ENCODE data around the gene NDRG2. TPM values are rescaled to one million over a fixed set of nuclear protein-coding genes. Genes with fewer than 3 reads are reported as not detected.

The NDRG2 gene
- total and polyA plus RNA-seq, 9 of the 15 experiments (the other 6 are each of a cell fraction or from before 2014, with no cell fraction given) = 10.1 to 105 (median 41.0) TPM

GRCh38 chr14:20989787-20990600 lies 34.9 kb downstream of the NDRG2 start, which contains the start of gene METTL17:
TSS of gene METTL17 (plus strand) at chr14:20989980. CDS start at chr14:20990003, 23 bp downstream.
- no peaks in the 10 kb centered on the region for H3K9me3 ChIP-seq (replicated peaks; ENCODE audit: control insufficient read depth, insufficient read depth, low read depth, low read length)
- intact Hi-C loops (cut with micrococcal nuclease) (no loop called here), in situ Hi-C loops (cut with MboI) (no loop called here)
- DNase-seq (ENCODE audit: extremely low read depth in 1 of 4, low spot score in 3 of 4) (peak; percentile 40 to 93 (median 64)), ATAC-seq (peak; percentile 96), FAIRE-seq (peak; percentile 94)
- ChIA-PET POLR2A (no interaction called here), CTCF (ENCODE audit: low intra/inter-chr PET ratio) (no interaction called here)
- under 1% methylated on average over 31 of the region's 42 CpGs for WGBS (ENCODE audit: insufficient coverage, low coverage, missing lambda C conversion rate)
- peak within 1 kb of the TSS; percentile 74 for H3K4me3 ChIP-seq
- peaks cover 23% of the 10 kb centered on the region for H3K79me2 ChIP-seq (ENCODE audit: control insufficient read depth, insufficient read depth, low read length)
- peaks cover 33% of the 10 kb centered on the region for H3K36me3 ChIP-seq (ENCODE audit: control insufficient read depth, insufficient read depth, low read length)
- peak within 1 kb of the TSS; percentile 79 for H3K27ac ChIP-seq (ENCODE audit: extremely low read depth, low read depth, low read length)
- H3K4me2 ChIP-seq (ENCODE audit: insufficient read depth, low read length) = peak within 1 kb of the TSS; percentile 92
- no peaks in the 10 kb centered on the region for H3K27me3 ChIP-seq (ENCODE audit: control insufficient read depth in 2 of 2, insufficient read depth in 2 of 2, low read length in 2 of 2)
- peaks cover 7 to 10% of the 10 kb centered on the region in 2 experiments; a peak in 3 of 5 replicates for H3K4me1 ChIP-seq (replicated peaks in 1 of 2; ENCODE audit: control insufficient read depth in 2 of 2, insufficient read depth in 2 of 2, low read length in 2 of 2)
- no peaks in the 10 kb centered on the region for H3K9me1 ChIP-seq (ENCODE audit: control insufficient read depth, insufficient read depth, low read length)
- peak within 1 kb of the TSS; percentile 70 to 94 for H3K9ac ChIP-seq (ENCODE audit: insufficient read depth in 1 of 2, low read depth in 2 of 2, low read length in 2 of 2)
- H4K20me1 ChIP-seq (replicated peaks; ENCODE audit: control insufficient read depth, insufficient read depth, low read length) = no peaks in the 10 kb centered on the region
- peak within 1 kb of the TSS; percentile 91 for H2AFZ ChIP-seq (ENCODE audit: low read depth, low read length)
- TSS peak; percentile 66 for BruUV-seq (replicated peaks)
- TF ChIP-seq DIDO1 (tag; IDR thresholded peaks at IDR 0.05; ENCODE audit: low read depth) = peak; percentile 71
- 0 out of 2 replicates have a peak, but pooled peaks have one; percentile 24 for TF ChIP-seq PML (IDR thresholded peaks at IDR 0.05; ENCODE audit: low read length)
- TF ChIP-seq ZKSCAN8 (CRISPR knock-in tag; IDR thresholded peaks at IDR 0.05) = no peak
- TF ChIP-seq STAT6 (CRISPR knock-in tag; IDR thresholded peaks at IDR 0.05) = no peak
- TF ChIP-seq CBX3 (IDR thresholded peaks at IDR 0.05; ENCODE audit: borderline replicate concordance in 1 of 2, low read length in 2 of 2) = no peak
- TF ChIP-seq PKNOX1 (IDR thresholded peaks at IDR 0.05) = peak; percentile 54
- peak; percentile 18; the same call in 1 of the 2 replicates for TF ChIP-seq XRCC5 (IDR thresholded peaks at IDR 0.05; ENCODE audit: low read depth, low read length)

All from K562 (cell line).